NCI-H774 (cell line): ENCODE data around the gene CFAP92.

Source experiments
- DNase-seq: peaks from one replicate; lab custom pipeline; 2025; lab: John Stamatoyannopoulos, UW

Gene CFAP92

GRCh38 chr3:129025108-129025507, 31.2 kb upstream of the CFAP92 start:
- DNase-seq: no peak

DNA sequence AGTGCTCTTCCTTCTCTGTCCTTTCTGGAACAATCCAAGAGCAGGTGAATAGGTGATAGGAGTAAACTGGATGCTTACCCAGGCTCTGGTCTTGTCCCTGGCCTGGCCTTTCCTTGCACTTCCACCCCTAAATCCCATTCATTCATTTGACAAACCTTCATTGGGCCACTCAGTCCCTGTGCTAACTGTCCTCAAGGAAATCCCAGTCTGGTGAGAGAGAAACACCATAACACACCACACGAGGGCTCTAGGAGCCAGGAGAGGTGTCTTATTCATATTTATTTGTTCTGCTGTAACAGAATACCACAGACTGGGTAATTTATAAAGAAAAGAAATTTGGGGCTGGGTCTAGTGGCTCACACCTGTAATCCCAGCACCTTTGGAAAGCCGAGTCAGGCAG, 30.0 kb upstream of the CFAP92 start:
- DNase-seq: no peak

DNA sequence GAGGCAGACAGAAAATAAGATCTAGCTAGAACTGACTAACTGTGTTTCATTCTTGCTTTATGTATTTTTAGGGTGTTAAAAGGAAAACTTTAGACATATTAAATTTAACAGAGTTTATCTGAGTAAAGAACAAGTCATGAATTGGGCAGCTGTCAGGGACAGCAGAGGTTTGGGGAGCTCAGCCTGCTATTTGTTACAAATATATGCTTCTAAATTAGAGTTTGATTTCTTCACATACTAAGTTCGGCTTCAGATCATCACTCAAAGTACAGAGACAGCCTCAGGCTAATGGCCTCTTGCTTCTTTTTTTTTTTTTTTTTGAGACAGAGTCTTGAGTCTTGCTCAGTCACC, 29.1 kb upstream of the CFAP92 start:
- no peak for DNase-seq

GRCh38 chr3:129022114-129023007, 28.5 kb upstream of the CFAP92 start:
- no peak for DNase-seq

- no peak for DNase-seq
Measured at GRCh38 chr3:129021140-129021551, 27.3 kb upstream of the CFAP92 start.

GRCh38 chr3:129020691-129021090, 26.8 kb upstream of the CFAP92 start:
- DNase-seq: no peak

DNA sequence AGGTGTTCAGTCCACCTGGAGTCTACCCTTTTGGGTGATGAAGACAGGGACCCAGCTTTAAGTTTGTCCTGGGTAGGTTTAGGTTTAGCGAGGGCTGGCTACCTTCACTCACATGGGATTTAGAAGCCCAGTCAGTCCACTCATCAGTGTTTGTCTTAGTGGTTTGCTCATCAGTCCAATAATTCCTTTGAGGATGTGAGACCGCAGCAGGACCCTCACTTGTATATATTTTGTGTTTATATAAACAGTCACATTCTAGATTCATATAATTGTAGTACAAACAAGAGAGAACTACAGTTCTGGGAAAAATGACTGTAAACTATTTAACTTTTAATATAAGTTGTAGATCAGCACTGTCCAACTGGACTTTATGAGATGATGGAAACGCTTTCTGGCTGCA, 25.4 kb upstream of the CFAP92 start:
- DNase-seq: no peak

- no peak for DNase-seq
Measured at GRCh38 chr3:129018751-129019150, 24.9 kb upstream of the CFAP92 start.

GRCh38 chr3:129018271-129018670, 24.4 kb upstream of the CFAP92 start:
- DNase-seq: peak; percentile 10

DNA sequence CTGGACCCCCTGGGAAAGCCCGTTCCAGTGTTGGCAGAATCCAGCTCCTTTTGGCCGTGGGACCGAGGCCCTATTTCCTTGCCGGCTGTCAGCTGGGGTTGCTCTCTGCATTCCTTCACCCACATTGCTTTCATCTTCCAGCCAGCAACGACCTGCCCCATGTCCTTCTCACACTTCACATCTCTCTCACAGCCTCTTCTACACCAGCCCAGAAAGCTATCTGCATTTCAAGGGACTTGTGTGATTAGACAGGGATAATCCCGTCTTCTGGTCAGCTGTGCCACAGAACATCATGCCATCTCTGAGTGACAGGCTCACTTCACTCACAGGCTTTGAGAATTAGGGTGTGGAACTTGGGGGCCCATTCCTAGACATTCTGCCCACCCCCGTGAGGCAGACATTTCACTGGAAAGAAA, 23.6 kb upstream of the CFAP92 start:
- DNase-seq: no peak

DNA sequence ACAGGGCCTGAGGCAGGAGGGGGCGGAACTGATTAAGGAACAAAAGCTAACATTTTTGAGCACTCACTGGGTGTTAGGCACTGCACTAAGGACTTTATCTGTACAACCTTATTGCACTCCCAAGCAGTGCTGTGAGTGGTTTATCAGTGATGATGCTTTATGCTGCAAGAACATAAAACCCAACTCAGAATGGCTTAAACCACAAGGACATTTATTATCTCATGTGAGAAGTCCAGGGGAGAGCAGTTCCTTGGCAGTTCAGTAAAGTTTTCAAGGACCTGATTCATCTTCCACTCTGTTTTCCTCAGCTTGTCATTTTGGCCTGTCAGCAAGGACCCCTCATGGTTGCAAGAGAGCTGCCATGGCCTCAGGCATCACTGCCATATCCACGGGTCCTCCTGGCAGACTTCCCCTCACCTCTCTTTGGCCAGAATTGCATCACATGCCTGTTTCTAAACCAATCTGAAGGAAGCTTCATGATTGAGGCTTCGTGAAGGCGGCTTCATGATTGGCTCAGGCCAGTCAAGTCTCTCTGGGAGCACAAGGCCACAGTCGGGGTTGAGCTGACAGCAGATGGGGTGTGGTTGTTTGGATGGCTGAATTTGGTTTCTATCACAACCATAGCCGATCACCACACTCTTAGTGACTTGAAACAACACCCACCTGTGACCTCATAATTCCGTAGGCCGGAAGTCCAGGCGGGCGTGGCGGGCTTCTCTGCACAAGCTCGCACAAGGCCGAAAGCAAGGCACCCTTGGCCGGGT, 23.0 kb upstream of the CFAP92 start:
- no peak for DNase-seq

DNA sequence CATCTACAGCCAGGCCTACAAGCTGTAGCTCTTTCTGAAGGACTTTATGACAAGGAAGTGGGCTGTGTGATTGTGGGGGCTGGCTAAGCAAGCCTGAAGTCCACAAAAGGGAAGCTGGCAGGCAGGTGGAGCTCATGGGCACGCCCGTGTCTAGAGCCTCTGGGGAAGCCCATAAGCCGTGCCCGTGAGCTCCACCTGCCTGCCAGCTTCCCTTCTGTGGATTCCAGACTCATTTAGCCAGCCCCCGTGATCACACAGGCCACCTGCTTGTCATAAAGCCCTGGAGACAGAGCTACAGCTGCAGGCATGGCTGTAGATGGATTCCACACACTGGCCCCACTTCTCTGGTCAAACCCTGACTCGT, 22.5 kb upstream of the CFAP92 start:
- DNase-seq: peak; percentile 83

DNA sequence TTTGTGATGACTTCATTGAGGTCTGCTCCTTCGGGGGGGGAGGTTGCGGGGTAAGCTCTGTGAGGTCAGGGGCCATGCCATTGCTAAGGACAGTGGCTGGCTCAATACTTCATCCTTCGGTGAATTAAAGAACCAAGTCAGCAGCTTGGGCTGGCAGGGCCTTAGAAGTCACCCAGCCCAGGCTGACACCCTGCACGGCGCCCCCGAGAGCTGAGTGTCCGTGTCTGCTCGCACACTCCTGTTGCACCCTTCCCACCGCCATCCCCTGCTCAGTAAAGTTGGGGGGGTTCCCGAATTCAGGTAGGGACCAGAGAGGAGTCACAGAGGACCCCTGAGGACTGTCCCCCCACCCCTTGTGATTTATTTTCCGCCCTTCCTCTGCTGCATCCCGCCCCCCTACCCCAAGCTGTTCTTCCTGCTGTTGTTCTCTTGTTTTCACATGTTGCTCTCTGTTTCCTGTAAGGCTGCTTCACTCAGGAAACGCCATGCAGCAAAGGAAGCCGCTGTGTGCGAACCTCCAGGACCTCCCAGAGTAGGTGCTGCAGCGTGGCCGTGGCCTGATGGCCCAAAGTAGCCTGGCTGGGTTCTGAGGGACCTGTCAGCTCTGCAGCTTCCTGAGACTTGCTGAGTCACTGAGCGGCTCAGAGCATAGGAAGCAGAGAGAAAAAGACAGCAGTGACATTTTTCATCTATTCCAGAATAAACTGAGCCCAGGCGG, 21.7 kb upstream of the CFAP92 start:
- no peak for DNase-seq

GRCh38 chr3:129014793-129015345, 21.0 kb upstream of the CFAP92 start:
- DNase-seq: no peak

DNA sequence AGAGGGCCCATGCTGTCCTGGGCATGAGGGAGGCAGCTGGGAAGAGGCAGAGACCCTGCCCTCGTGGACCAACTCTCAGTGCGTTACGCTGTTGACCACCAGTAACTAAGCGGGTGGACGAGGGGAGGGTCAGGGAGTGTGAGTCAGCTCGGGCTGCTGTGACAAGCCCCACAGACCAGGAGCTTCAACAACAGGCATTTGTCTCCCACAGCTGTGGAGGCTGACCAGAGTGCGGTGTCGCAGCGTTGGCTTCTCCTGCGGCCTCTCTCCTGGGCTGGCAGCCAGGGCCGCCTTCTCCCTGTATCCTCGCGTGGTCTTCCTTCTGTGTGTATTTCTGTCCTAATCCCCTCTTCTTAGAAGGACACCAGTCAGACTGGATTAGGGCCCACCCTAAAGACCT, 20.3 kb upstream of the CFAP92 start:
- no peak for DNase-seq

- DNase-seq: no peak
Measured at GRCh38 chr3:129013491-129013891, 19.6 kb upstream of the CFAP92 start.

DNA sequence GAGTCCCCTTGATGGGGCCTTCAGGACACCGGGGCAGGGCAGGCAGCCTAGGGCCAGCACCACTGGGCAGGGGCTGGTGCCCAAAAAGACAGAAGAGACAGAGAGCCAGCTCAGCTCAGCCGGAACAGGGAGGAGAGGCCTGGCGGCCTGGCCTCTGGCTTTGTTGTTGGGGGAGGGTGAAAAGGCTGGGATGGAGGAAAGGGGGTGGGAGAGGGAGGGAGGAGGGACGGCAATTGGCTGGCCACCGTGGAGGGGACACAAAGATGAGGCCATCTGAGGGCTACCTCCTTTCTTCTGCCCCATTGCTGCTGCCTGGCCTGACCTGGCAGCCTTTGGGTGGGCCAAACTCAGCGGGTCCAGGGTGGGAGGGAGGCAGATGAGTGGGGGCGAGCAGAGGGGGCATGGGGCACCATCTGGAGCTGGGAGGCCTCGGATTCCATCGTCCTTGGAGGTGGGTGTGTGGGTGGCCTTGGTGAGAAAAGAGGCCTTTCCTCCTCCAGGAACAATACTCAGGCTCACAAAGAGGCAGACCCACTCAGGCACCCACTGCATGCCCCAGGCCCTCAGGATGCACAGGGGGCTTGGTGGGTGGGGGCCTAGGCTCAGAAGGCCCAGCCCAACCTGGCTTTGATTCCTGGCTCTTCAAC, 16.6 kb upstream of the CFAP92 start:
- no peak for DNase-seq

- no peak for DNase-seq
Measured at GRCh38 chr3:129009266-129009665, 15.4 kb upstream of the CFAP92 start.

DNA sequence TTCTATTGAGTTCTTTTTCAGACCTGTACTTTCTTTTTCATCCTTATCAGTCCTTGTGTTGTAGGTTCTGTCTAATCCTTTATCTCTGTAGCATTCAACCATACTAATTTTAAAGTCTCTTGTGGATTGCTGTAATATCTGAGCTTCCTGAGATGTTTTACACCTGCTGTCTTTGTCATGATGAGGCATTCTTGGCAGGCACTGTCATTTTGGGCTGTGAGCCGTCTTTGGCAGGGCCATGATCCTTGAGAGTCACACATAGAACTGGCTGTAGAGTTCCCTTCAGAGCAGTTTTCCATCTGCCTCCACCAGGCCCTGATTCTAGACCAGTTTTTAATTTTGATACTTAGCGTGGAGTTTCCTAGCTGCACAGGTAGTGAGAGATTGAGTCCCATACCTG, 13.9 kb upstream of the CFAP92 start:
- no peak for DNase-seq

- no peak for DNase-seq
Measured at GRCh38 chr3:129006864-129007263, 13.0 kb upstream of the CFAP92 start.

DNA sequence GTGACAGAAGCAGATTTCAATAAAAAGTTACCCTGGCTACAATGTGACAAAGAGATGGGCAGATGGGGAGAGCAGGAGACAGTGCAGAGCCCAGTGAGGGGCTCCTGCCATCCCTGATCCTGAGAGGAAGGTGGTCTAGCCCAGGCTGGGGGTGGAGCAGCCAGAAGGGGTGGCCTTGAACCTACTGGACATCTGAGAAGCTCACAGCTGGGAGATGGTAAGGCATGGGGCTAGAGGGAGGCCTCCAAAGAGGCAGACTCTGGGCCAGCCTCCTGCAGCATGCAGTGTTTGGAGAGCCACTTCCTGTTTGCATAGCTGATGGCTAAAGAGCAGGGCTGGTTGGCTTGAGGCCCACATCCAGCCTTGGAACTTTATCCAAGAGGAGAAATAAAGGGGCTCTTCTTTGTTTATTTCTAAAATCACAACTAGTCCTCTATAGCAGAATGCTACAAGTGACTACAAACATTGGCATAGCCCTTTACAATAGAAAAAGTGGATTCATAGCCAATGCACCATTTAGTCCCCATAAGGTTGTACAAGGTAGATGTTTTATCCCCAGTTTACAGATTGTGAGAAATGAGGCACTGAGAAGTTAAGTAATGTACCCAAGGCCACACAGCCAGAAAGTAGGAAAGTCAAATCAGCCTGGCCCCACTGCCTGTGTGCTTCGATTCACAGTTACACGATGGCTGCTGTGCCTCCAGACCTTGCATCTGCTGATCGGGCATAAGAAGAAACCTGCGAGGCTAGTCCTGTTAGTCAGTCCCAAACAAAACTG, 11.8 kb upstream of the CFAP92 start:
- DNase-seq: peak; percentile 52
